HG02610 (cell line): Measurements from ENCODE around the gene NRXN3.

ENCODE experiments used
- ATAC-seq: cut with Tn5 transposase; IDR thresholded peaks from one replicate; pipeline ENCODE4 v1.9.1; 2021; ENCODE audit warnings: mild to moderate bottlenecking, moderate library complexity; ENCODE audit not compliant: unreplicated experiment

NRXN3 gene

GRCh38 chr14:79304279-79304678, 1134.1 kb downstream of the NRXN3 start:
- no peak for ATAC-seq

GRCh38 chr14:79306546-79306945, 1136.4 kb downstream of the NRXN3 start:
- ATAC-seq, result no peak

GRCh38 chr14:79318371-79318770, 1148.2 kb downstream of the NRXN3 start:
- ATAC-seq, result no peak

- no peak for ATAC-seq
Observed at GRCh38 chr14:79320561-79320960, 1150.4 kb downstream of the NRXN3 start.

- no peak for ATAC-seq
Observed at GRCh38 chr14:79321070-79321469, 1150.9 kb downstream of the NRXN3 start.

- no peak for ATAC-seq
Observed at GRCh38 chr14:79325071-79325470, 1154.9 kb downstream of the NRXN3 start.

GRCh38 chr14:79325557-79325956, 1155.4 kb downstream of the NRXN3 start:
- ATAC-seq, result no peak

GRCh38 chr14:79328863-79329262, 1158.7 kb downstream of the NRXN3 start:
- no peak for ATAC-seq

- no peak for ATAC-seq
Observed at GRCh38 chr14:79331830-79332229, 1161.7 kb downstream of the NRXN3 start.

- ATAC-seq, result no peak
Observed at GRCh38 chr14:79332504-79333197, 1162.5 kb downstream of the NRXN3 start.

GRCh38 chr14:79333198-79333546, 1163.0 kb downstream of the NRXN3 start:
- no peak for ATAC-seq

GRCh38 chr14:79334272-79334671, 1164.1 kb downstream of the NRXN3 start:
- ATAC-seq, result no peak

- ATAC-seq, result no peak
Observed at GRCh38 chr14:79337761-79338160, 1167.6 kb downstream of the NRXN3 start.

- no peak for ATAC-seq
Observed at GRCh38 chr14:79342942-79343341, 1172.8 kb downstream of the NRXN3 start.

GRCh38 chr14:79351011-79351410, 1180.8 kb downstream of the NRXN3 start:
- no peak for ATAC-seq

- ATAC-seq, result no peak
Observed at GRCh38 chr14:79352076-79352630, 1182.0 kb downstream of the NRXN3 start.

GRCh38 chr14:79354336-79354735, 1184.2 kb downstream of the NRXN3 start:
- ATAC-seq, result no peak

- no peak for ATAC-seq
Observed at GRCh38 chr14:79356040-79356439, 1185.9 kb downstream of the NRXN3 start.

- ATAC-seq, result no peak
Observed at GRCh38 chr14:79357307-79357706, 1187.1 kb downstream of the NRXN3 start.

GRCh38 chr14:79363291-79363690, 1193.1 kb downstream of the NRXN3 start:
- no peak for ATAC-seq

- ATAC-seq, result no peak
Observed at GRCh38 chr14:79369359-79370332, 1199.5 kb downstream of the NRXN3 start.

- no peak for ATAC-seq
Observed at GRCh38 chr14:79370969-79371368, 1200.8 kb downstream of the NRXN3 start.
